ENCODE data around the gene UBE2F. TPM values are rescaled to one million over a fixed set of nuclear protein-coding genes. Genes with fewer than 3 reads are reported as not detected.
A peak's percentile ranks its signal among the peaks of the same experiment; 100 is the strongest.

Gene UBE2F
- polyA plus RNA-seq, 3 donors: 51.1 to 120 (median 117) TPM

DNA sequence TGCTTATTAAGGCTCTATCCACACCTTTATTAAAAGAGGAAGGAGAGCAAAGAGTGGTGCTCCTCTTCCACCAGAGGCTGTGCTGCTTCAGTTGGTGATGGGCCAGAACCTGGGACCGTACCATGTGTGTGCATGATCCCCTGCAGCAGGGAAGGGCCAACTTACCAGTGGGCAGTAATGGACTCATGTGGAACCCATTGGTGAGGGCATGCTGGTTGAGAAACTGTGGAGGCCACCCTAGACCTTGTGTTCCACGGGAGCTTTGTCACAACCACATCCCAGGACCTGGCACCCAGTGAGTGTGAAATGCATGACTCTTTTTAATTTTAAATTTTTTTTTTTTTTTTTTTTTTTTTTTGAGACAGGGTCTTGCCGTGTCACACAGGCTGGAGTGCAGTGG lies 5.4 kb downstream of the UBE2F start:
- no peaks in the 10 kb centered on the region for H3K27me3 Mint-ChIP-seq (ENCODE audit: low read depth in 3 of 3)

DNA sequence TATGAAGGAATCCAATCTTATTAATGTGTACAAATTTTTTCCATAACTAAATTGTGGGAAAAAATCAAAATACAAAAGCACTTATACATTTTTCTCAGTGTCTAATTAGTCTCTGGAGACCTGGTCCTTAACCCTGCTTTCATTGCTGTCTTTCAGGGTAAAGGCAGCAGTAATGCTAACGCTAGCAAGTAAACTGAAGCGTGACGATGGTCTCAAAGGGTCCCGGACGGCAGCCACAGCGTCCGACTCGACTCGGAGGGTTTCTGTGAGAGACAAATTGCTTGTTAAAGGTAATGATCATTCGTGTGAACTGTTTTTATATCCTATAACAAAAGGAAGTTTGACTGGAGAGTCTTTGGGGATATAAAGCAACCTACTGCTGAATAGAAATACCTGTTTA lies 6.1 kb downstream of the UBE2F start:
- Histone ChIP-seq H3K4me2 (replicated peaks; ENCODE audit: extremely low read depth, low read length, poor library complexity, severe bottlenecking) (no peak overlapping the region), H3K9ac (ENCODE audit: insufficient read depth, low read length, poor library complexity, severe bottlenecking) (no peak overlapping the region), H3K27me3 (ENCODE audit: control insufficient read depth in 2 of 2, insufficient read depth in 2 of 2, low read length in 2 of 2) (no peaks in the 10 kb centered on the region), H4K20me1 (ENCODE audit: insufficient read depth, low read length) (peaks cover 93% of the 10 kb centered on the region), H3K4me1 (ENCODE audit: control insufficient read depth in 1 of 2, insufficient read depth in 2 of 2, low read length in 2 of 2) (peaks cover 34 to 35% of the 10 kb centered on the region in 2 donors), H3K9me3 (replicated peaks in 1 of 2; ENCODE audit: control insufficient read depth in 1 of 2, insufficient read depth in 1 of 2, low read length in 2 of 2) (no peaks in the 10 kb centered on the region), H3K79me2 (ENCODE audit: insufficient read depth, low read length) (peaks cover 80% of the 10 kb centered on the region), H2AFZ (ENCODE audit: insufficient read depth, low read depth, low read length, poor library complexity, severe bottlenecking) (no peak overlapping the region), H3K36me3 (replicated peaks in 1 of 2; ENCODE audit: control insufficient read depth in 1 of 2, insufficient read depth in 2 of 2, low read length in 2 of 2) (peaks cover 23 to 33% of the 10 kb centered on the region in 2 donors), H3K27ac (ENCODE audit: low read depth in 1 of 2, low read length in 2 of 2) (peak overlapping the region in 1 of 2 donors; percentile 53), H3K4me3 (replicated peaks in 1 of 3; ENCODE audit: low read depth in 2 of 3, low read length in 3 of 3) (no peak overlapping the region)
- Mint-ChIP-seq H3K36me3 (peaks cover 28 to 50% of the 10 kb centered on the region in 2 donors), H3K9me3 (no peaks in the 10 kb centered on the region), H3K4me1 (peaks cover 44% of the 10 kb centered on the region), H3K27me3 (ENCODE audit: low read depth in 3 of 3) (peaks cover 0 to 2% (median 0%) of the 10 kb centered on the region in 3 donors), H3K4me3 (no peak overlapping the region), H3K27ac (peak overlapping the region in 1 of 7 donors; percentile 58)
- DNase-seq: no peak
- intact Hi-C loops (cut with micrococcal nuclease): no loop called here
- WGBS (ENCODE audit: insufficient coverage): no CpG with 5 or more reads among the region's 10 CpGs
- TF ChIP-seq, protein P1, sequence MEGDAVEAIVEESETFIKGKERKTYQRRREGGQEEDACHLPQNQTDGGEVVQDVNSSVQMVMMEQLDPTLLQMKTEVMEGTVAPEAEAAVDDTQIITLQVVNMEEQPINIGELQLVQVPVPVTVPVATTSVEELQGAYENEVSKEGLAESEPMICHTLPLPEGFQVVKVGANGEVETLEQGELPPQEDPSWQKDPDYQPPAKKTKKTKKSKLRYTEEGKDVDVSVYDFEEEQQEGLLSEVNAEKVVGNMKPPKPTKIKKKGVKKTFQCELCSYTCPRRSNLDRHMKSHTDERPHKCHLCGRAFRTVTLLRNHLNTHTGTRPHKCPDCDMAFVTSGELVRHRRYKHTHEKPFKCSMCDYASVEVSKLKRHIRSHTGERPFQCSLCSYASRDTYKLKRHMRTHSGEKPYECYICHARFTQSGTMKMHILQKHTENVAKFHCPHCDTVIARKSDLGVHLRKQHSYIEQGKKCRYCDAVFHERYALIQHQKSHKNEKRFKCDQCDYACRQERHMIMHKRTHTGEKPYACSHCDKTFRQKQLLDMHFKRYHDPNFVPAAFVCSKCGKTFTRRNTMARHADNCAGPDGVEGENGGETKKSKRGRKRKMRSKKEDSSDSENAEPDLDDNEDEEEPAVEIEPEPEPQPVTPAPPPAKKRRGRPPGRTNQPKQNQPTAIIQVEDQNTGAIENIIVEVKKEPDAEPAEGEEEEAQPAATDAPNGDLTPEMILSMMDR (IDR thresholded peaks at IDR 0.05): no peak

More for the DNA sequence above, 5.4 kb downstream of the UBE2F start:
- H3K4me1 Mint-ChIP-seq: peaks cover 43% of the 10 kb centered on the region
- Histone ChIP-seq H2AFZ (ENCODE audit: insufficient read depth, low read depth, low read length, poor library complexity, severe bottlenecking) (no peak overlapping the region), H3K36me3 (replicated peaks in 1 of 2; ENCODE audit: control insufficient read depth in 1 of 2, insufficient read depth in 2 of 2, low read length in 2 of 2) (peaks cover 19 to 26% of the 10 kb centered on the region in 2 donors), H3K9me3 (replicated peaks in 1 of 2; ENCODE audit: control insufficient read depth in 1 of 2, insufficient read depth in 1 of 2, low read length in 2 of 2) (no peaks in the 10 kb centered on the region), H3K4me2 (replicated peaks; ENCODE audit: extremely low read depth, low read length, poor library complexity, severe bottlenecking) (no peak overlapping the region), H3K4me1 (ENCODE audit: control insufficient read depth in 1 of 2, insufficient read depth in 2 of 2, low read length in 2 of 2) (peaks cover 40 to 41% of the 10 kb centered on the region in 2 donors), H3K27me3 (ENCODE audit: control insufficient read depth in 2 of 2, insufficient read depth in 2 of 2, low read length in 2 of 2) (no peaks in the 10 kb centered on the region), H4K20me1 (ENCODE audit: insufficient read depth, low read length) (peaks cover 92% of the 10 kb centered on the region), H3K27ac (ENCODE audit: low read depth in 1 of 2, low read length in 2 of 2) (no peak overlapping the region), H3K79me2 (ENCODE audit: insufficient read depth, low read length) (peaks cover 80% of the 10 kb centered on the region), H3K9ac (ENCODE audit: insufficient read depth, low read length, poor library complexity, severe bottlenecking) (no peak overlapping the region), H3K4me3 (replicated peaks in 1 of 3; ENCODE audit: low read depth in 2 of 3, low read length in 3 of 3) (no peak overlapping the region)
- H3K4me3 Mint-ChIP-seq: no peak overlapping the region
- 50% methylated on average over 1 of the region's 3 CpGs for WGBS (ENCODE audit: insufficient coverage)
- H3K27ac Mint-ChIP-seq: no peak overlapping the region
- H3K36me3 Mint-ChIP-seq: peaks cover 22 to 43% of the 10 kb centered on the region in 2 donors
- TF ChIP-seq, protein P1 (IDR thresholded peaks at IDR 0.05): no peak
- H3K9me3 Mint-ChIP-seq: no peaks in the 10 kb centered on the region
- intact Hi-C loops (cut with micrococcal nuclease): no loop called here
- no peak for DNase-seq
